Panc1 (cell line): ENCODE measurements around the gene MAN1A1.

Experiments used
- TF ChIP-seq, protein P1 (sequence below): fragments of 450-650 bp; IDR thresholded peaks from 2 replicates; pipeline ENCODE4 v1.5.1; 2017; ENCODE audit warnings: mild to moderate bottlenecking
- TF ChIP-seq, protein P2 (sequence below), 2 experiments: IDR thresholded peaks; 2 replicates each; pipeline ENCODE4 v1.6.1; 2011 to 2012; ENCODE audit warnings: low read depth in 2 of 2, control low read depth in 1 of 2, low read length in 1 of 2, mild to moderate bottlenecking in 1 of 2, moderate library complexity in 1 of 2; ENCODE audit not compliant: insufficient read depth in 1 of 2

DNA sequence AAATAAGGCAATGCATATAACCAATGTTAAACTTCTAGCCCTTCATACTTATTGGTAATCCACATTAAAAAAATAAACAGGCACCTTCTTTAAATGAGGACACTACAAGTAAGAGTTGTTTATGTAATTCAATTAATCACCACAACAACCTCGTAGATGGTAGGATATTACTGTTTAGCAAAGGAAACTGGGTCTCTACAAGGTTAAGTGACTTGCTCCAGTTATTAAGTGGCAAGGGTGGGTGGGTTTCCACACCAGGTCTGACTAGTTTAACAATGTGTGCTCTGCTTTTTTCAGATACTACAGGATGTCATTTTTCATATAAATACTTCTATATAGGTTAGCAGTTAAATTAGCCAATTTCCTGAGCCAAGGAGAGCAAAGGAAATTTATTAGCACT is 129.1 kb downstream of the MAN1A1 start:
- TF ChIP-seq, protein P1, sequence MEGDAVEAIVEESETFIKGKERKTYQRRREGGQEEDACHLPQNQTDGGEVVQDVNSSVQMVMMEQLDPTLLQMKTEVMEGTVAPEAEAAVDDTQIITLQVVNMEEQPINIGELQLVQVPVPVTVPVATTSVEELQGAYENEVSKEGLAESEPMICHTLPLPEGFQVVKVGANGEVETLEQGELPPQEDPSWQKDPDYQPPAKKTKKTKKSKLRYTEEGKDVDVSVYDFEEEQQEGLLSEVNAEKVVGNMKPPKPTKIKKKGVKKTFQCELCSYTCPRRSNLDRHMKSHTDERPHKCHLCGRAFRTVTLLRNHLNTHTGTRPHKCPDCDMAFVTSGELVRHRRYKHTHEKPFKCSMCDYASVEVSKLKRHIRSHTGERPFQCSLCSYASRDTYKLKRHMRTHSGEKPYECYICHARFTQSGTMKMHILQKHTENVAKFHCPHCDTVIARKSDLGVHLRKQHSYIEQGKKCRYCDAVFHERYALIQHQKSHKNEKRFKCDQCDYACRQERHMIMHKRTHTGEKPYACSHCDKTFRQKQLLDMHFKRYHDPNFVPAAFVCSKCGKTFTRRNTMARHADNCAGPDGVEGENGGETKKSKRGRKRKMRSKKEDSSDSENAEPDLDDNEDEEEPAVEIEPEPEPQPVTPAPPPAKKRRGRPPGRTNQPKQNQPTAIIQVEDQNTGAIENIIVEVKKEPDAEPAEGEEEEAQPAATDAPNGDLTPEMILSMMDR = no peak
- TF ChIP-seq, protein P2, sequence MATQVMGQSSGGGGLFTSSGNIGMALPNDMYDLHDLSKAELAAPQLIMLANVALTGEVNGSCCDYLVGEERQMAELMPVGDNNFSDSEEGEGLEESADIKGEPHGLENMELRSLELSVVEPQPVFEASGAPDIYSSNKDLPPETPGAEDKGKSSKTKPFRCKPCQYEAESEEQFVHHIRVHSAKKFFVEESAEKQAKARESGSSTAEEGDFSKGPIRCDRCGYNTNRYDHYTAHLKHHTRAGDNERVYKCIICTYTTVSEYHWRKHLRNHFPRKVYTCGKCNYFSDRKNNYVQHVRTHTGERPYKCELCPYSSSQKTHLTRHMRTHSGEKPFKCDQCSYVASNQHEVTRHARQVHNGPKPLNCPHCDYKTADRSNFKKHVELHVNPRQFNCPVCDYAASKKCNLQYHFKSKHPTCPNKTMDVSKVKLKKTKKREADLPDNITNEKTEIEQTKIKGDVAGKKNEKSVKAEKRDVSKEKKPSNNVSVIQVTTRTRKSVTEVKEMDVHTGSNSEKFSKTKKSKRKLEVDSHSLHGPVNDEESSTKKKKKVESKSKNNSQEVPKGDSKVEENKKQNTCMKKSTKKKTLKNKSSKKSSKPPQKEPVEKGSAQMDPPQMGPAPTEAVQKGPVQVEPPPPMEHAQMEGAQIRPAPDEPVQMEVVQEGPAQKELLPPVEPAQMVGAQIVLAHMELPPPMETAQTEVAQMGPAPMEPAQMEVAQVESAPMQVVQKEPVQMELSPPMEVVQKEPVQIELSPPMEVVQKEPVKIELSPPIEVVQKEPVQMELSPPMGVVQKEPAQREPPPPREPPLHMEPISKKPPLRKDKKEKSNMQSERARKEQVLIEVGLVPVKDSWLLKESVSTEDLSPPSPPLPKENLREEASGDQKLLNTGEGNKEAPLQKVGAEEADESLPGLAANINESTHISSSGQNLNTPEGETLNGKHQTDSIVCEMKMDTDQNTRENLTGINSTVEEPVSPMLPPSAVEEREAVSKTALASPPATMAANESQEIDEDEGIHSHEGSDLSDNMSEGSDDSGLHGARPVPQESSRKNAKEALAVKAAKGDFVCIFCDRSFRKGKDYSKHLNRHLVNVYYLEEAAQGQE (IDR thresholded peaks at IDR 0.05; ENCODE audit: insufficient read depth in 1 of 2, low read depth in 2 of 2, low read length in 1 of 2) = no peak
